Prostate gland (tissue), 2 donors: ENCODE measurements around the gene RAB3IP.

Source experiments
- CTCF ChIP-seq, 4 experiments: fragments of 200-600 bp in 2 of 4; fragments of 450-650 bp in 2 of 4; sonication (generic) in 2 of 4; IDR thresholded peaks; 1 replicate in 3 of 4; 2 replicates in 1 of 4; pipeline ENCODE4 v1.5.1; 2016 to 2019; ENCODE audit warnings: antibody characterized with exemption in 4 of 4, mild to moderate bottlenecking in 2 of 4, moderate library complexity in 2 of 4
- POLR2A ChIP-seq: fragments of 450-650 bp; IDR thresholded peaks from one replicate; pipeline ENCODE4 v1.6.1; 2016; ENCODE audit warnings: antibody characterized with exemption, mild to moderate bottlenecking
- POLR2AphosphoS5 ChIP-seq: sonication (generic); formaldehyde crosslinking; IDR thresholded peaks from one replicate; pipeline ENCODE4 v1.6.1; 2017; ENCODE audit warnings: antibody characterized with exemption

DNA sequence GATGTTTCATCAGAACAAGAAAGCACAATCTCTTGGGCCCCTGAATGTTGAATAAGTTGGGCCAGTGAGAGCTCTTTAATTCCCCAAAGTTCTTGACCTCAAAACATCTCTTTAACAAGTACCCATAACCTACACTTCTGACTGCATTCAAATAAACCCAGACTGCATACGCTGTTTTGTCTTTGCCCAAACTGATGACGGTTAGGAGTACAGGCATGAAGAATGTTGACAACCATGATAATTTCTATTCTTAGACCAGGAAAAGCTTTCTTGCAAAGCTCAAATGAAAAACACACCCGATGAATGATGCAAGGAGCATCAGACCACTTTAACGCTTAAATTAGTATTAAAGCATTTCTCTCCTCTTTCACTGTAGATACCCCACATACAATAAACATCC, 11.7 kb upstream of the RAB3IP start:
- TF ChIP-seq CTCF (IDR thresholded peaks at IDR 0.05) (no peak), POLR2AphosphoS5 (no peak), POLR2A (no peak)
